ENCODE results near the gene MACROD2.

GRCh38 chr20:15603506-15603905, 1608.2 kb downstream of the MACROD2 start:
- TF ChIP-seq POLR2A (IDR thresholded peaks at IDR 0.05; ENCODE audit: borderline replicate concordance, extremely low read depth, insufficient read depth, insufficient read length) (no peak), CBX3 (IDR thresholded peaks at IDR 0.05; ENCODE audit: low read depth) (no peak), EZH2 (IDR thresholded peaks at IDR 0.05) (no peak), EZH2phosphoT487 (IDR thresholded peaks at IDR 0.05; ENCODE audit: borderline replicate concordance) (no peak), SP1 (IDR thresholded peaks at IDR 0.05; ENCODE audit: low read depth) (no peak), ELF1 (IDR thresholded peaks at IDR 0.05; ENCODE audit: borderline replicate concordance, low read depth) (no peak), CEBPB (IDR thresholded peaks at IDR 0.05; ENCODE audit: low read depth) (no peak), RAD21 (IDR thresholded peaks at IDR 0.05; ENCODE audit: low read depth) (no peak), YY1 (IDR thresholded peaks at IDR 0.05; ENCODE audit: extremely low read depth, insufficient replicate concordance, low read depth, low read length) (no peak)
- TF ChIP-seq, protein P1, sequence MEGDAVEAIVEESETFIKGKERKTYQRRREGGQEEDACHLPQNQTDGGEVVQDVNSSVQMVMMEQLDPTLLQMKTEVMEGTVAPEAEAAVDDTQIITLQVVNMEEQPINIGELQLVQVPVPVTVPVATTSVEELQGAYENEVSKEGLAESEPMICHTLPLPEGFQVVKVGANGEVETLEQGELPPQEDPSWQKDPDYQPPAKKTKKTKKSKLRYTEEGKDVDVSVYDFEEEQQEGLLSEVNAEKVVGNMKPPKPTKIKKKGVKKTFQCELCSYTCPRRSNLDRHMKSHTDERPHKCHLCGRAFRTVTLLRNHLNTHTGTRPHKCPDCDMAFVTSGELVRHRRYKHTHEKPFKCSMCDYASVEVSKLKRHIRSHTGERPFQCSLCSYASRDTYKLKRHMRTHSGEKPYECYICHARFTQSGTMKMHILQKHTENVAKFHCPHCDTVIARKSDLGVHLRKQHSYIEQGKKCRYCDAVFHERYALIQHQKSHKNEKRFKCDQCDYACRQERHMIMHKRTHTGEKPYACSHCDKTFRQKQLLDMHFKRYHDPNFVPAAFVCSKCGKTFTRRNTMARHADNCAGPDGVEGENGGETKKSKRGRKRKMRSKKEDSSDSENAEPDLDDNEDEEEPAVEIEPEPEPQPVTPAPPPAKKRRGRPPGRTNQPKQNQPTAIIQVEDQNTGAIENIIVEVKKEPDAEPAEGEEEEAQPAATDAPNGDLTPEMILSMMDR (IDR thresholded peaks at IDR 0.05 in 2 of 3, conservative IDR thresholded peaks at IDR 0.05 in 1 of 3; ENCODE audit: borderline replicate concordance in 1 of 3, insufficient read depth in 1 of 3, low read depth in 2 of 3, low read length in 2 of 3), result no peak

Data from HCT116 (cell line).